ENCODE data around the gene DAGLB. TPM values are rescaled to one million over a fixed set of nuclear protein-coding genes. Genes with fewer than 3 reads are reported as not detected.
"Not testable (repeated sequence)": the region's sequence is repeated elsewhere in the genome, so short reads cannot be mapped to it uniquely, and the experiment has no call there.

The DAGLB gene
- total RNA-seq, 2 experiments from 2014 or later, result 21.6 to 22.2 TPM

DNA sequence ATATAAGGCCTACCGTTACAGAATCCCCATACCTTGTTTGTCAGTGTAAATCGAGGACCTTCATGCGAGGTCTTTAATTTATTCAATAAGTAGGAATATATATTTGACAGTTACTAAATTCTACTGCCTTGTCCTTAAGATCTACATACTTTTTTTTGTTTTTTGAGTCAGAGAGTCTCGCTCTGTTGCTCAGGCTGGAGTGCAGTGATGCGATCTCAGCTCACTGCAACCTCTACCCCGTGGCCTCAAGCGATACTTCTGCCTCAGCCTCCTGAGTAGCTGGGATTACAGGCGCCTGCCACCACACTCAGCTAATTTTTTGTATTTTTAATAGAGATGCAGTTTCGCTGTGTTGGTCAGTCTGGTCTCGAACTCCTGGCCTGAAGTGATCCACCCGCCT is 65.9 kb downstream of the DAGLB start:
- H3K9me3 Mint-ChIP-seq (ENCODE audit: low read depth); H3K27me3 Mint-ChIP-seq; H3K4me3 Mint-ChIP-seq; CTCF ChIA-PET; DNase-seq; H3K27ac Mint-ChIP-seq; ATAC-seq: not testable (repeated sequence)
- peaks cover 68% of the 10 kb centered on the region for H3K4me1 Mint-ChIP-seq
- peaks cover 29% of the 10 kb centered on the region for H3K36me3 Mint-ChIP-seq

DNA sequence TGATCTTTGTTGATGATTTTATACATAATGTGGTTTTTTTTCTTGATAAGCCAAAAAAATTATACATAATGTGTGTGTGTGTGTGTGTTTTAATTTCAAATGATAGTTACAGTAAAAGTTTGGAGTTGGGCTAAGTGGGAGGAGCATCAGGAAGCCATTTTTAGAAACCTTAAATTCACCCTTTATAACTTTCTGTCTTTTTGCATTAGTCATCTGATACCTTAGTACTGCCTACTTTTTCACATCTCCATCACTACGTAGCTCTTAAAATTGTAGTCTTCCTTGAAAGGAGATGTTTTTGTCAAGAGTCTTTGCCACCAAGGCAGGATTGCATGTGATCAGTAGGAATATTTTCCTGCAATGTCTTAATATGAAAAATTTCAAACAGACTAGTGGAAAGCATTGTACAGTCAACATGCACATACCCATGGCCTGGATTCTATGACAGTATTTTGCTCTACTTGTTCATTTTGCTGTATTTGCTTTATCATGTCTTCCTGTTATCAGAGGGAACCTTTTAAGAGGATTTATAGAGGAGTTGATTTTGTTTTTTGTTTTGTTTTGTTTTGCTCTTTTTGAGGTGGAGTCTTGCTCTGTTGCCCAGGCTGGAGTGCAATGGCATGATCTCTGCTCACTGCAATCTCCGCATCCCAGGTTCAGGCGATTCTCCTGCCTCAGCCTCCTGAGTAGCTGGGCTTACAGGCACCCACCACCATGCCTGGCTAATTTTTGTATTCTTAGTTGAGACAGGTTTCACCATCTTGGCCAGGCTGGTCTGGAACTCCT is 67.3 kb downstream of the DAGLB start:
- Mint-ChIP-seq H3K27me3 (no peaks in the 10 kb centered on the region), H3K4me3 (no peak overlapping the region), H3K36me3 (peaks cover 30% of the 10 kb centered on the region), H3K4me1 (peaks cover 65% of the 10 kb centered on the region), H3K27ac (peak overlapping the region; percentile 65), H3K9me3 (ENCODE audit: low read depth) (no peaks in the 10 kb centered on the region)
- CTCF ChIA-PET, result no interaction called here
- DNase-seq (no peak), ATAC-seq (no peak)

- Mint-ChIP-seq H3K27ac (peak overlapping the region; percentile 55), H3K4me3 (no peak overlapping the region), H3K36me3 (peaks cover 28% of the 10 kb centered on the region), H3K27me3 (no peaks in the 10 kb centered on the region), H3K4me1 (peaks cover 60% of the 10 kb centered on the region), H3K9me3 (ENCODE audit: low read depth) (no peaks in the 10 kb centered on the region)
- DNase-seq (no peak), ATAC-seq (no peak)
- CTCF ChIA-PET, result no interaction called here
Measured at GRCh38 chr7:6379886-6380285, 67.9 kb downstream of the DAGLB start.

DNA sequence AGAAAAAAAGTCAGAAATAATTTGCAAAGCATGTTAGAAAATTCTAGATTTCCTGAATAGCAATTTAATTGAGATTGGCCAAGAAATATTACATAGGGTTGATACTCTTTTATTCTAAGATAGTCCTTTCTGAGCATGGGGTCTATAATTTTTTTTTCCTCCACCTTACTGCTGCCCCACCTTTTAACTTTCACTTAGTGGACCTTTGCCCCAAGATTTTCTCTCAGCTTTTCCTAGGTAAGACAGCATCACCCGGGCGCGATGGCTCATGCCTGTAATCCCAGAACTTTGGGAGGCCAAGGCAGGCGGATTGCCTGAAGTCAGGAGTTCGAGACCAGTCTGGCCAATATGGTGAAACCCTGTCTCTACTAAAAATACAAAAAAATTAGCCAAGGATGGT is 69.2 kb downstream of the DAGLB start:
- H3K27me3 Mint-ChIP-seq; H3K9me3 Mint-ChIP-seq (ENCODE audit: low read depth); CTCF ChIA-PET; DNase-seq; H3K27ac Mint-ChIP-seq; H3K4me3 Mint-ChIP-seq; ATAC-seq: not testable (repeated sequence)
- H3K4me1 Mint-ChIP-seq, result peaks cover 56% of the 10 kb centered on the region
- H3K36me3 Mint-ChIP-seq, result peaks cover 25% of the 10 kb centered on the region

DNA sequence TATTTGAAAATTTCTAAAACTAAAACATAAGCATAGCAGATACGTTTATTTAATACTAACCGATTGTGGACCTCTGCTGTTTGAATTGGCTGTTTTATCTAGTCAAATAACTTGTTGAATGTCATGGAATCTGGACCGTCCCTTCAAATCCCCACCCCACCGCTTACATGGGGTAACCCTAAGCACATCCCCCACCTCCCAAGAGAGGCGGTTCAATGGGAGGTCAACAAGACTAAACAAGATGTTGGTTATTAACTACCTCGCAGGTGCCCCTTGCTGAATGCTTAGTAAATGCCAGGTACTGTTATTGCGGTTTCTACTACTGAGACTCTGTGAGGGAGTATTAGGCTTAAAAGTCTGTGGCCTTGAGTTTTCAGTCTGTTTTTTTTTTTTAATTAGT is 70.9 kb downstream of the DAGLB start:
- H3K9me3 Mint-ChIP-seq (ENCODE audit: low read depth), result no peaks in the 10 kb centered on the region
- no peak overlapping the region for H3K27ac Mint-ChIP-seq
- no peaks in the 10 kb centered on the region for H3K27me3 Mint-ChIP-seq
- H3K4me3 Mint-ChIP-seq, result peak overlapping the region; percentile 36
- CTCF ChIA-PET, result interaction anchor here (0.7 kb wide), 1 partner anchor 58 kb away, joined by 4 read pairs; no protein-coding TSS in a partner anchor
- peaks cover 47% of the 10 kb centered on the region for H3K4me1 Mint-ChIP-seq
- no peak for ATAC-seq
- peaks cover 20% of the 10 kb centered on the region for H3K36me3 Mint-ChIP-seq
- no peak for DNase-seq

DNA sequence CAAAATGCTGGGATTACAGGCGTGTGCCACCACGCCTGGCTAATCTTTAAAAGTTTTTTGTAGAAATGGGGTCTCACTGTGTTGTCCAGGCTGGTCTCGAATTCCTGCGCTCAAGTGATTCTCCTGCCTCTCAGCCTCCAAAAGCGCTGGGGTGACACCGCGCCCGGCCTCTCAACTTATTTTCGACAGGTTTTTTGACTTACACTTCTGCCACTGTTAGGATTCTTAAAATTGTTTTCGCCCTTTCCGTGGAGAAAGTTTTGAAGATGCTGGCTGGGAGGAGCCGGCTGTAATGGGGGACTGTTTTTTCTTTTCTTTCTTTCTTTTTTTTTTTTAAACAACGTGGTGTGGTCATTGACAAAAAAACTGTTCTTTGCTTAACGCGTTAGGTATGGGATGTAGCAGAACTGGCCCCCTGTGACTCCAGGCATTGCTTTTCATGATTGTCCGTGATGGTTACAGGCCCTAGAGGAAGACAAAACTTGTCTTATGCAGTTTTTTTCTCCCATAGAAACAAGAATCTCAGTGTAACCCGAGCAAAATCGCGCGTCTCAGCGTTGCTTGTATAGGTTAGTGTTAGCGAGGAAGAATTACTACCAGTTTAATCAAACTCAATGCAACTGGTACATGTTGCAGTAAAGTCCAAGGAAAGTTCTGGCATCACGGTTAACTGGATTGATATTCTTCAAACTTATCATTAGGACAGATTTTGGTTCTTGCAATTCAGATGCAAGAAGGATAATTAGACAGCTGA is 72.2 kb downstream of the DAGLB start:
- CTCF ChIA-PET, result interaction anchor here (0.5 kb wide), 1 partner anchor 72 kb away, joined by 3 read pairs; the partner anchor contains the start of gene DAGLB
- peaks cover 37% of the 10 kb centered on the region for H3K4me1 Mint-ChIP-seq
- no peaks in the 10 kb centered on the region for H3K27me3 Mint-ChIP-seq
- H3K36me3 Mint-ChIP-seq, result peaks cover 18% of the 10 kb centered on the region
- no peak for ATAC-seq
- peak; percentile 48 for DNase-seq
- H3K9me3 Mint-ChIP-seq (ENCODE audit: low read depth), result no peaks in the 10 kb centered on the region
- peak overlapping the region; percentile 78 for H3K4me3 Mint-ChIP-seq
- H3K27ac Mint-ChIP-seq, result peak overlapping the region; percentile 85

DNA sequence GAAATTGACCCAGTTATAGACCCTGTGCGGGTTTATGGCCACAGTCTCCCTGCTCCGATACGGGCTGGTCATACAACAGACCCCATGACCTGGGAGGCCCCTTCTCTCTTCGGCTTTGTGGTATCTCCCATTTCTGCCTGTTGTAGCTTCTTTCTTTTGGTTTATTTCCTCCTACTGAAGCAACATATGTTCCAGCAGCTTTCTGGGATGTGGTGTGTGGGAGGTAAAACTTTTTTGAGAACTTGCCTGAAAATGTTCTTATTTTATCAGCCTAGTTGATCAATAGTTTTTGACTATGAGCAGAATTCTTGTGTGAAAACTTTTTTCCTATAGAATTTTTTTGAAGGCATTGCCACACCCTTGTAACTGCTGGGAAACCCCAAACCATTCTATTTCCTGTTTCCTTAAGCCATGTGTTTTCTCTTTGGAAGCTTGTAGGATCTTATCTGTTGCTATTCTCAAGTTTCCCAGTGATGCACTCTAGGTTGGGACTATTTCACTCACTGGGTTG is 80.0 kb downstream of the DAGLB start:
- H3K9me3 Mint-ChIP-seq (ENCODE audit: low read depth), result no peaks in the 10 kb centered on the region
- CTCF ChIA-PET, result interaction anchor here (1.0 to 1.7 kb wide), 2 partner anchors 69 to 264 kb away, joined by 4 read pairs; no protein-coding TSS in a partner anchor
- no peak overlapping the region for H3K27ac Mint-ChIP-seq
- H3K36me3 Mint-ChIP-seq, result no peaks in the 10 kb centered on the region
- H3K27me3 Mint-ChIP-seq, result no peaks in the 10 kb centered on the region
- peaks cover 9% of the 10 kb centered on the region for H3K4me1 Mint-ChIP-seq
- H3K4me3 Mint-ChIP-seq, result no peak overlapping the region
- ATAC-seq, result no peak
- no peak for DNase-seq

- no peak for ATAC-seq
- no peak for DNase-seq
- Mint-ChIP-seq H3K27me3 (no peaks in the 10 kb centered on the region), H3K27ac (no peak overlapping the region), H3K36me3 (no peaks in the 10 kb centered on the region), H3K4me1 (peaks cover 9% of the 10 kb centered on the region), H3K4me3 (no peak overlapping the region), H3K9me3 (ENCODE audit: low read depth) (no peaks in the 10 kb centered on the region)
- CTCF ChIA-PET, result no interaction called here
Measured at GRCh38 chr7:6365451-6365850, 82.3 kb downstream of the DAGLB start.

GRCh38 chr7:6360841-6361240 is 86.9 kb downstream of the DAGLB start:
- DNase-seq (no peak), ATAC-seq (no peak)
- Mint-ChIP-seq H3K36me3 (no peaks in the 10 kb centered on the region), H3K4me1 (peaks cover 2% of the 10 kb centered on the region), H3K27ac (no peak overlapping the region), H3K4me3 (no peak overlapping the region), H3K9me3 (ENCODE audit: low read depth) (no peaks in the 10 kb centered on the region), H3K27me3 (no peaks in the 10 kb centered on the region)
- CTCF ChIA-PET, result no interaction called here

DNA sequence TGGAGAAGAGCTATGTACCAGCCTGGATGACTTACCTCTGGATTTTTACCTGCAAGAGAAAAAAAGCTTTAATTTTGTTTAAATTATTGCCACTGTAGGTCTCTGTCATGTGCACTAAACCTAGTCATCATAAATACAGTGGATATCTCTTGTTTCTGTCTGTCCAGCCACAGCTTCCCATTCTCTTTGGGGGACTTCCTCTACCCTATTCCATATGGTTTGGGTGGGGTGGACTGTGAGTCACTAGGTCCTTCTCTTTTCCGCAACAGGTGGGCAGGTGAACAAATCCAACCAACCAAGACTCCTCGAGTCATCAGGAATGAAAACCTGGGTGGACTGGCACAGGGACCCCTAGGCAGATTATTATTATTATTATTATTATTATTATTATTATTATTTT is 88.0 kb downstream of the DAGLB start:
- H3K27ac Mint-ChIP-seq, result no peak overlapping the region
- no peaks in the 10 kb centered on the region for H3K36me3 Mint-ChIP-seq
- DNase-seq (no peak), ATAC-seq (no peak)
- no peaks in the 10 kb centered on the region for H3K9me3 Mint-ChIP-seq (ENCODE audit: low read depth)
- CTCF ChIA-PET, result interaction anchor here (1.0 kb wide), 2 partner anchors 9 to 36 kb away, joined by 4 to 6 read pairs; no protein-coding TSS in a partner anchor
- H3K4me3 Mint-ChIP-seq, result no peak overlapping the region
- H3K4me1 Mint-ChIP-seq, result peaks cover 2% of the 10 kb centered on the region
- H3K27me3 Mint-ChIP-seq, result no peaks in the 10 kb centered on the region

Other genes with a start within 250 kb of the DAGLB start
- 1 to 10 TPM in 1 of 2 experiments, under 1 TPM in 1; 0.73 to 1.3 TPM for gene CYTH3, start 175.3 kb downstream of the DAGLB start, total RNA-seq
- gene FAM220A, start 99.0 kb downstream of the DAGLB start, total RNA-seq, result 10 to 100 TPM in 1 of 2 experiments, 1 to 10 TPM in 1; 9.9 to 10.7 TPM
- gene RAC1, start 73.4 kb downstream of the DAGLB start, total RNA-seq, result 100 to 1,000 TPM; 157 to 174 TPM
- gene KDELR2, start 36.2 kb upstream of the DAGLB start, total RNA-seq, result 10 to 100 TPM; 56.2 to 66.0 TPM
- gene GRID2IP, start 103.5 kb upstream of the DAGLB start, total RNA-seq, result under 1 TPM; 0.14 to 0.26 TPM
- gene ZDHHC4, start 129.5 kb upstream of the DAGLB start, total RNA-seq, result 10 to 100 TPM; 30.1 to 33.2 TPM
- 10 to 100 TPM; 40.4 to 42.4 TPM for gene INTS15, start 142.1 kb upstream of the DAGLB start, total RNA-seq
- gene ZNF853, start 167.7 kb upstream of the DAGLB start, total RNA-seq, result 1 to 10 TPM in 1 of 2 experiments, under 1 TPM in 1; 0.63 to 1.3 TPM
- 10 to 100 TPM; 29.2 to 32.2 TPM for gene ZNF316, start 189.4 kb upstream of the DAGLB start, total RNA-seq

Measured in activated CD8-positive, alpha-beta memory T cell treated with anti-CD3 and anti-CD28 coated beads, Interleukin-2, amount 10 ng/mL, durations not matched to agents 7 days and 5 days (primary cell).